HG02571 (cell line): ENCODE results near the gene TMTC4.
A peak's percentile ranks its signal among the peaks of the same experiment; 100 is the strongest.
"Not testable (repeated sequence)": the region's sequence is repeated elsewhere in the genome, so short reads cannot be mapped to it uniquely, and the experiment has no call there.

Experiments
- ATAC-seq: cut with Tn5 transposase; IDR thresholded peaks from one replicate; pipeline ENCODE4 v1.9.1; 2021; ENCODE audit warnings: mild to moderate bottlenecking, moderate library complexity; ENCODE audit not compliant: unreplicated experiment

Gene TMTC4

GRCh38 chr13:100674572-100674871 is at the start of gene TMTC4:
TSS of gene TMTC4 (minus strand) at chr13:100674795. CDS start at chr13:100670362, 4,433 bp downstream.
- peak; percentile 38 for ATAC-seq

- ATAC-seq, result no peak
Observed at GRCh38 chr13:100722517-100722916, 47.9 kb upstream of the TMTC4 start.

GRCh38 chr13:100721885-100722512 is 47.4 kb upstream of the TMTC4 start:
- ATAC-seq, result peak; percentile 74

- no peak for ATAC-seq
Observed at GRCh38 chr13:100715604-100716003, 41.0 kb upstream of the TMTC4 start.

GRCh38 chr13:100714478-100714877 is 39.9 kb upstream of the TMTC4 start:
- ATAC-seq, result no peak

- no peak for ATAC-seq
Observed at GRCh38 chr13:100710176-100710575, 35.6 kb upstream of the TMTC4 start.

- ATAC-seq, result no peak
Observed at GRCh38 chr13:100707818-100708740, 33.5 kb upstream of the TMTC4 start.

GRCh38 chr13:100698331-100698730 is 23.7 kb upstream of the TMTC4 start:
- ATAC-seq, result not testable (repeated sequence)

- no peak for ATAC-seq
Observed at GRCh38 chr13:100695509-100695773, 20.8 kb upstream of the TMTC4 start.

- ATAC-seq, result no peak
Observed at GRCh38 chr13:100694722-100695508, 20.3 kb upstream of the TMTC4 start.

GRCh38 chr13:100689191-100689590 is 14.6 kb upstream of the TMTC4 start:
- ATAC-seq, result no peak

- ATAC-seq, result no peak
Observed at GRCh38 chr13:100680131-100680530, 5.5 kb upstream of the TMTC4 start.

GRCh38 chr13:100677128-100677527 is 2.5 kb upstream of the TMTC4 start:
- not testable (repeated sequence) for ATAC-seq

- ATAC-seq, result no peak
Observed at GRCh38 chr13:100675661-100676129, 1.1 kb upstream of the TMTC4 start.

GRCh38 chr13:100674872-100675660 is 471 bp upstream of the TMTC4 start:
- peak; percentile 96 for ATAC-seq

- ATAC-seq, result peak; percentile 21
Observed at GRCh38 chr13:100673713-100674571, 653 bp downstream of the TMTC4 start.

- no peak for ATAC-seq
Observed at GRCh38 chr13:100673376-100673712, 1.3 kb downstream of the TMTC4 start.

GRCh38 chr13:100671389-100672182 is 3.0 kb downstream of the TMTC4 start:
- no peak for ATAC-seq

GRCh38 chr13:100668408-100668807 is 6.2 kb downstream of the TMTC4 start:
- ATAC-seq, result no peak
